Ovary (tissue), 9 donors: Measurements from ENCODE around the gene COL5A1. TPM values are rescaled to one million over a fixed set of nuclear protein-coding genes. Genes with fewer than 3 reads are reported as not detected.
"Not testable (repeated sequence)": the region's sequence is repeated elsewhere in the genome, so short reads cannot be mapped to it uniquely, and the experiment has no call there.

Experiments
- DNase-seq, 5 donors: peaks; one replicate each; pipeline ENCODE4 v3.0.0-alpha.2; 2019 to 2020
- H3K27ac ChIP-seq, 2 donors: fragments of 200-600 bp; one replicate each; pipeline versions ENCODE4 v1.5.1 to v1.8.0; 2019 to 2022
- H3K27me3 ChIP-seq: fragments of 200-600 bp; one replicate; pipeline ENCODE4 v1.8.0; 2022
- H3K36me3 ChIP-seq: fragments of 200-600 bp; sonication (generic); one replicate; pipeline ENCODE4 v1.5.1; 2019
- H3K4me1 ChIP-seq: one replicate; pipeline ENCODE4 v1.8.1; 2013; ENCODE audit warnings: mild to moderate bottlenecking, moderate library complexity; ENCODE audit not compliant: insufficient read depth
- H3K4me3 ChIP-seq: fragments of 200-600 bp; sonication (generic); one replicate; pipeline ENCODE4 v1.5.1; 2017
- H3K9me3 ChIP-seq, 2 donors: fragments of 200-600 bp in 1 of 2; sonication (generic) in 1 of 2; one replicate each; pipeline versions ENCODE4 v1.5.1 to v1.8.1; 2013 to 2019; ENCODE audit warnings: mild to moderate bottlenecking in 1 of 2, moderate library complexity in 1 of 2
- CTCF ChIP-seq, 3 donors: fragments of 450-650 bp in 2 of 3; fragments of 200-600 bp in 1 of 3; IDR thresholded peaks; one replicate each; pipeline versions ENCODE4 v1.5.1 to v1.8.0; 2016 to 2022; ENCODE audit warnings: antibody characterized with exemption in 3 of 3, mild to moderate bottlenecking in 1 of 3
- EP300 ChIP-seq: sonication (generic); formaldehyde crosslinking; IDR thresholded peaks from one replicate; pipeline ENCODE4 v1.6.1; 2017; ENCODE audit warnings: antibody characterized with exemption
- POLR2A ChIP-seq: fragments of 450-650 bp; IDR thresholded peaks from one replicate; pipeline ENCODE4 v1.6.1; 2017; ENCODE audit warnings: antibody characterized with exemption, mild to moderate bottlenecking, moderate library complexity
- WGBS, 3 donors: extraction: QIAGEN DNeasy Blood & Tissue Kit in 1 of 3; methylation state at CpG; one replicate each; pipeline versions ENCODE4 v1.1.5 to v1.1.7; 2013 to 2017; 5-methylcytosine and 5-hydroxymethylcytosine counted together
- intact Hi-C, 4 donors: fragments of 100-400 bp; cut with DNase I; formaldehyde crosslinking; loops; one replicate each; pipeline versions ENCODE4 v1.11.0 to v1.15.1; 2022 to 2023
- polyA plus RNA-seq, 2 donors: library from polyadenylated mRNA; stranded (reverse); fragments of 200-250 nt in 1 of 2; fragments of 350-450 nt in 1 of 2; fragmentation: Illumina TruSeq in 1 of 2; extraction: RNeasy Lipid Tissue Mini Kit (QIAGEN cat#74804) in 1 of 2; gene quantifications; one replicate each; pipeline ENCODE4 v1.2.3, GENCODE V29; 2013 to 2014
- total RNA-seq, 7 donors: library from RNA; depleted of rRNA in 2 of 7; stranded (reverse); fragments of >200 nt in 2 of 7; fragmentation: NEBNext Ultra II Directional in 3 of 7; extraction: Animal tissue kit (Norgen Biotek cat#: 25700) in 3 of 7; gene quantifications; one replicate each; pipeline versions ENCODE4 v1.1.0 to v1.2.4, GENCODE V29; 2016 to 2023
- donor health status: DM: no; HTN: no; CAD: no; lungs with moderate emphysema.
- donor health status: DM: no; HTN: no; CAD: no.
- donor health status: Bipolar disorder and iron deficiency.
- donor health status: DM: yes; HTN: yes; CAD: no.
- donor health status: DM: no; HTN: no; CAD: no.
- donor health status: DM: yes; HTN: yes; CAD: no.

The COL5A1 gene
- total and polyA plus RNA-seq, 9 donors: 28.1 to 117 (median 54.6) TPM

GRCh38 chr9:134664446-134664845 is 22.8 kb downstream of the COL5A1 start:
- H3K9me3 ChIP-seq: no peaks in the 10 kb centered on the region
- TF ChIP-seq EP300 (no peak), POLR2A (no peak), CTCF (IDR thresholded peaks at IDR 0.05) (no peak)
- no peak overlapping the region for H3K27ac ChIP-seq
- H3K27me3 ChIP-seq: no peaks in the 10 kb centered on the region
- WGBS, 3 donors: 89 to 92% (median 91%) methylated on average over 5 of the region's 5 CpGs
- intact Hi-C loops: no loop called here
- peaks cover 22% of the 10 kb centered on the region for H3K4me1 ChIP-seq
- H3K36me3 ChIP-seq: no peaks in the 10 kb centered on the region
- DNase-seq: peak in 1 of 5 donors; percentile 12
- no peak overlapping the region for H3K4me3 ChIP-seq

- H3K27ac ChIP-seq: no peak overlapping the region
- TF ChIP-seq POLR2A: no peak
- H3K9me3 ChIP-seq: no peaks in the 10 kb centered on the region
- no peaks in the 10 kb centered on the region for H3K27me3 ChIP-seq
- intact Hi-C loops: no loop called here
- H3K36me3 ChIP-seq: no peaks in the 10 kb centered on the region
- peak in 2 of 5 donors; percentile 14 to 23 for DNase-seq
- H3K4me1 ChIP-seq: peaks cover 36% of the 10 kb centered on the region
- H3K4me3 ChIP-seq: no peak overlapping the region
- WGBS, 3 donors: 75 to 84% (median 84%) methylated on average over 6 of the region's 6 CpGs
Observed at GRCh38 chr9:134666208-134666607, 24.6 kb downstream of the COL5A1 start.

GRCh38 chr9:134666831-134667230 is 25.2 kb downstream of the COL5A1 start:
- H3K4me1 ChIP-seq: peaks cover 39% of the 10 kb centered on the region
- H3K9me3 ChIP-seq: no peaks in the 10 kb centered on the region
- no peak overlapping the region for H3K4me3 ChIP-seq
- DNase-seq: no peak
- H3K36me3 ChIP-seq: no peaks in the 10 kb centered on the region
- TF ChIP-seq POLR2A: no peak
- TF ChIP-seq CTCF (IDR thresholded peaks at IDR 0.05): no peak
- no peak for TF ChIP-seq EP300
- H3K27me3 ChIP-seq: no peaks in the 10 kb centered on the region
- 82 to 83% (median 82%) methylated on average over 7 of the region's 7 CpGs for WGBS, 3 donors
- H3K27ac ChIP-seq: no peak overlapping the region
- intact Hi-C loops: no loop called here

- H3K27me3 ChIP-seq, H3K4me3 ChIP-seq, H3K27ac ChIP-seq, H3K36me3 ChIP-seq, H3K9me3 ChIP-seq, DNase-seq, intact Hi-C loops: not testable (repeated sequence)
- H3K4me1 ChIP-seq: peaks cover 28% of the 10 kb centered on the region
Observed at GRCh38 chr9:134668977-134669376, 27.4 kb downstream of the COL5A1 start.

GRCh38 chr9:134669399-134669955 is 27.9 kb downstream of the COL5A1 start:
- H3K27me3 ChIP-seq: no peaks in the 10 kb centered on the region
- no peaks in the 10 kb centered on the region for H3K36me3 ChIP-seq
- no peaks in the 10 kb centered on the region for H3K9me3 ChIP-seq
- no peak overlapping the region for H3K4me3 ChIP-seq
- DNase-seq: peak in 2 of 5 donors; percentile 27 to 31
- WGBS, 3 donors: 27 to 37% (median 37%) methylated on average over 9 of the region's 9 CpGs
- H3K4me1 ChIP-seq: peaks cover 28% of the 10 kb centered on the region
- no peak overlapping the region for H3K27ac ChIP-seq
- TF ChIP-seq EP300: no peak
- TF ChIP-seq CTCF (IDR thresholded peaks at IDR 0.05): no peak
- TF ChIP-seq POLR2A: no peak
- intact Hi-C loops: no loop called here
